Suppressor macrophage treated with lipopolysaccharide for 4 hours (primary cell): ENCODE data around the gene NOXO1.
A peak's percentile ranks its signal among the peaks of the same experiment; 100 is the strongest.

Experiments used
- DNase-seq: peaks from one replicate; pipeline ENCODE4 v3.0.0-alpha.2; 2020

Gene NOXO1

DNA sequence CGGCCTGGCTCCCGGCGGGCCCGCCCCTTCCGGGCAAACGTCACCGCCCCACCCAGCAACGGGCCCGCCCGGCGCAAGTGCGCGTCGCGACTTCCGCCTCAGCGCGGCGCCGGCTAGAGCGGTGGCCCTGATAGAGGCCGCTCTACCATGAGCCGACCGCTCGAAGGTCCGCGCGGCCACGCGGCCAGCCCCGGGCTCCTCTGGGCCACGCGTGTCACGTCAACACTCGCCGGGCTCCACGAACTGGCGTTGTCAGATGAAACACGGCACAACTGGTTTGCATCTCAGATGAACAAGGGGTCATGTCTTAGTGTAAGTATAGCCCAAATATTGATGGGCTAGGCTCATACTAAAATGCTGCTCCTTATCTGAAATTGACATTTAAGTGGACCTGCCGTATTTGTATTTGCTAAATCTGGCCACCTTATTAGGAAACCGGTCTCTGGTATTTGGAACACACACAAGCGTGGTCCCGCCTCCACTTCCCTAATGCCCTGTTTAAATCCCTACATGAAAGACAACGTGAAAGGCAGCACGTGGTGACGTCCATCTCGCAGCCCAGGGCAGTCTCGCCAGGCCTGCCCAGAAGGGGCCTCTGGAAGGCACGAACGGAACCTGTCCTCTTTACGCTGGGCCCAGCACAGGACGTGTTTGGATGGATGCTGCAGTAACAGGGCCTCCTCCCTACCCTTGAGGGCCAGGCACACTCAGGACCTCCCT lies 28.7 kb upstream of the NOXO1 start, which contains the start of gene ZNF598:
ZNF598 (minus strand) TSS at position 31 of the 720 bp plus-strand sequence.
- peak; percentile 95 for DNase-seq

DNA sequence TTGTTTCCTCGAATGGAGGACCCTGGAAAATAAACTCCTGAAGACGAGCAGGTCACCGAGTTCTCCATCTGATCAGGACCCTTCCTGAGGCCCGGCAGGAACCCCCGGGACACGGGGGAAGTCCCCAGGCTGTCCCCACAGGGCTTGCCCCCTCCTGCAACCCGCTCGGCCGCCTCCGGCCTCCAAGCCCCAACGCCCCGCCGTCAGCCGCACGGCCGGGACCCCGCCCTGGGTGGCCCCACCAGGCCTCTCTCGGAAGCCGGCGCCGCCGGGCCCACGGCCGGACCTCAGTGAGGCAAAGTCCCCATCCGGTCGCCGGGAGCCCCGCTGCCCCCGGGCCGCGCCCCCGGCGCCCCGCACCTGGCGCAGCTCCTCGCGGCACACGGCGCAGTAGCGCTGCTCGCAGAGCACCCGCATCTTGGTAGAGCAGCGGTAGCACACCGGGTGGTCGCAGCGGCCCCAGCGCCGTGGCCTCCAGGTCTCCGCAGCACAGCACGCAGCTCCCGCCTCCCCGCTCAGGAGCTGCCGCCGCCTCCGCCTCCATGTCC lies 28.0 kb upstream of the NOXO1 start:
- peak; percentile 28 for DNase-seq

DNA sequence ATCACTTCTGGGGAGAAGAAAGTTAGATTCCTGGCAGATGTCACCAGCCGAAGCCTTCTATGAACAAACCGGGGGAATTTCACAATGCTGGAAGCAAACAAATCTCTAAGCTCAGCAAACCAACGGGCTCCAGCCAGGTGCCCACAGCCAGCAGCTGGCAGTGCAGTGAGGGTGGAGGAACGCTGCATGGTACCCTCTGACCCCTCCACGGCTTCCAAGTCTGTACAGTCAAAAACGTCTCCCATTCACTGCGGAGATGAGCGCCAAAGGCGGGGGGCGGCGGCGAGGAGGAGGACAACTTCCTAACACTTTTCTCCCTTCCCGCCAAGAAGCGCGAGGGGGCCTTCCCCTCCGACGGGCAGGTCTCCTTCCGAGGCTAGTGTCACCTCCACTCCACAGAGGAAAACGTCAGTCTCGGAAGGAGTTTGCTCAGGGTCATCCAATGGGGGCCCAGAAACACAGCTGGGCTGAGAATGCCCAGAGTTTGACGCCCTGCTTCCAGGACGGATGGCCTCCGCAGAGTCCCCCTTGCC lies 27.4 kb upstream of the NOXO1 start:
- DNase-seq: peak; percentile 44

DNA sequence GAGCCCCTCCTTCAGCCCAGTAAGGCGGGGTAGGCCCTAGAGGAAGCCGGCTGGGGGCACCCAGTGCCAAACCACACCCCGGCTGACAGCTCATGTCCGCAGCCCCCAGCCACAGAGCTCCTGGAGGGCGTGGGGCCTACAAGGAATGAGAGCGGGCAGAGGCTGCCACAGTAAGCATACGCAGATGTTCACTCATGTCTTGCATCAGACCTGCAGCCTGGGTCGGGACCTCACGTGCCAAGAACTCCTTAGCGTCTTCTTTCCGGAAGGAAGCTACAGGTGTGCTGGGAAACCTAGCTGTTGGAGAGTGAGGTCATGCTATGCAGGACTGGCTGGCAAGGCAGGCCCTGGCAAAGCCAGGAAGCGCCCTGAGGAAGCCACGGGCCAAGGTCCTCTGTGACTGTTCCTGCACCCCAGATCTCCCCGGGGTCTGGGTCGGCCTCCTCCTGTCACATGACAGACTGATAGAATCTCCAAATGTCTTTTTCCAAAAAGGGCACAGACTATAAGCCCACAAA lies 26.8 kb upstream of the NOXO1 start:
- DNase-seq: no peak

DNA sequence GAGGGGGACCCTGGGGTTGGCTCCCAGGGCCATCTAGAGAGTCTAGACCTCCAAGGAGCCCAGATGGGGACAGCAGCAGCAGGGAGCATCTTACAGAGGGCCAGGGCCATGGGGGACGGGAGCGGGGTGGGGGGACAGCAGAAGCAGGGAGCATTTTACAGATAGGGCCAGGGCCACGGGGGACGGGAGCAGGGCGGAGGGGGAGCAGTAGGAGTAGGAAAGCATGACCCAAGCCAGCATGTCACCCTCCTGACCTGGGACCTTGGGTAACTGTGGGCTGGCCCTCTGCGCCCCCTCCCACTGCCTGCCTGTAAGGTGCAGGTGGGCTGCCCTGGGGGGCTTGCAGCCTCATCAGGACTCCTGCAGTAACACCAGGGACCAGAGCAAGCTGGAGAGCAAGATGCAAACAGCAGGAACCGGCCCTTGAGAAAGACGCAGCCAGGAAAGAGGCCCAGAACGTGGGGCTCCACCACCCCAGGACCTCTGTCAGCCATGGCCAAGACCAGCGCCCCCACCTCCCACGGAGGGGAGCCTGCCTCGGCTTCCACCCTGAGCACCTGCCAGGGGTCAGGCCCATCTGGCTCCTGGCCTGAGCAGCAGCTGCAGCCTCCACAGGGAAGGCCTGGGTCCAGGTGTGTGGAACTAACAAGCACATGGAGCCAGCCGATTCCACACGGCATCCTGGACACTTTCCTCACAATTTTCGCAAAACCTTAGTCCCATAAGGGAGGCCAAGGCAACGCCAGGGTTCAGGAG lies 26.0 kb upstream of the NOXO1 start:
- no peak for DNase-seq

DNA sequence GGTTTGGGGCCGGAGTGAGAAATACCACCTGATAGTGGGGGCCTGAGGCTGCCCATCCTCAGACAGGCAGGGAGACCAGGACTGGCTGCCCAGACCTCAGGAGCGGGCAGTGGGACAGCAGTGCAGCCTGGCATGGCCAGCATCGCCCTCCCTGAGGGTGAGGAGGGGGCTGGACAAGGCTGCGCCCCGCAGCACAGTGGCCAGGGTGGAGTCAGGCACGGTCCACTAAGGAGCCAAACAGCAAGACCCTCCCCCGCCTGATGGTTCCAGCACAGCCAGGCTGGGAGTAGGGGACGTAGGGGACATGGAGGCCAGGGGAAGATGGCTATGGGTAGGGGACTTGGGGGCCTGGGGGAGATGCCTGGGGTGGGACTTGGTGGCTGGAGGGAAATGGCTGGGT lies 25.0 kb upstream of the NOXO1 start:
- no peak for DNase-seq

DNA sequence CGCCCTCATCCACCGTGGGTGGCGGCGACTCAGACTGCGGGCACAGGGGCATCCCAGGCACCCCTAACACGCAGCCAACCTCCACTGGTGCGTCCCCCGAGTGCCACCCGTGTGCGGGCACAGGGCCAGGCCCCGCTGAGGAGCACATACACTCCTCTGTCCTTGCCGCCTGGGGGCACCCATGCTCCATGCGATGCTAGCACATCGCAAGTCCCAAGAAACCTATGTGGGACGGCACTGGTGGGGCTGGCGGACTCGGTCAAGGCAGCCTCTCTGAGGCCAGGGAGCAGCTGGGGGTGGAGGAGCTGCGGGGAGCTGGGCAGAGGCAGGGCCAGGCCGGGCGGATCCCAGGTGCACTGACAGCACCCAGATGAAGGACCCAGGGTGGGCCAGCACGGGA lies 24.4 kb upstream of the NOXO1 start:
- DNase-seq: peak; percentile 68

DNA sequence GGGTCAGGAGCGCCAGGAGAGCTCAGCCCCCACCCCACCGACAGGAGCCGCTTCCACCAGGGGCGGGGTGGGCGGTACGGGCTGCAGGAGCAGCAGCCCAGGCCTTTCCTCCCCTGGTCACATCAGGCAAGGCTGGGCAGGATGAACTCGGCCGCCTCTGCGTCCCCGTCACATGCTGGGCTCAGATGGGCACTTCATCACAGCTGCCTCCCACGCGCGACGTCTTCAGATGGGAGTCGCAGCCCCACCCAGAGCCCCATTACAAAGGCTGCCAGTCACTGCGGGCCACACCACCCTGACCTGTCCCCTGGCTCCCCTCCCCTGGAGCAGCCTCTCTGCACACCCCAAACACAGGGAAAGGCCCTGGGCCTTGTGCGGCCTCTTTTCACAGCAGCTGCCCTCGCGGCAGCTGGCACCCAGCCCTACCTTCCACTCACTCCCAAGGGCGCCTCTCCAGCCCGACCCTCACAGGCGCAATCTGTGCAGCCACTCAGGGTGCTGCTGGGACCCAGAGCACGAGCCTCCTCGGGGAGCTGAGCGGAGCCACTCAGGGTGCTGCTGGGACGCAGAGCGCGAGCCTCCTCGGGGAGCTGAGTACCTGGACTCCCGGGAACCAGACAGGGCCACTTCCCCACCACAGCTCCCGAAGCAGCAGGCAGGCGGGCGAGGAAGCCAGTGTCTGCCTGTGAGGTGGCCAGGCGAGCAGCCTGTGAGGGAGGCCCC lies 23.7 kb upstream of the NOXO1 start:
- DNase-seq: peak; percentile 43

DNA sequence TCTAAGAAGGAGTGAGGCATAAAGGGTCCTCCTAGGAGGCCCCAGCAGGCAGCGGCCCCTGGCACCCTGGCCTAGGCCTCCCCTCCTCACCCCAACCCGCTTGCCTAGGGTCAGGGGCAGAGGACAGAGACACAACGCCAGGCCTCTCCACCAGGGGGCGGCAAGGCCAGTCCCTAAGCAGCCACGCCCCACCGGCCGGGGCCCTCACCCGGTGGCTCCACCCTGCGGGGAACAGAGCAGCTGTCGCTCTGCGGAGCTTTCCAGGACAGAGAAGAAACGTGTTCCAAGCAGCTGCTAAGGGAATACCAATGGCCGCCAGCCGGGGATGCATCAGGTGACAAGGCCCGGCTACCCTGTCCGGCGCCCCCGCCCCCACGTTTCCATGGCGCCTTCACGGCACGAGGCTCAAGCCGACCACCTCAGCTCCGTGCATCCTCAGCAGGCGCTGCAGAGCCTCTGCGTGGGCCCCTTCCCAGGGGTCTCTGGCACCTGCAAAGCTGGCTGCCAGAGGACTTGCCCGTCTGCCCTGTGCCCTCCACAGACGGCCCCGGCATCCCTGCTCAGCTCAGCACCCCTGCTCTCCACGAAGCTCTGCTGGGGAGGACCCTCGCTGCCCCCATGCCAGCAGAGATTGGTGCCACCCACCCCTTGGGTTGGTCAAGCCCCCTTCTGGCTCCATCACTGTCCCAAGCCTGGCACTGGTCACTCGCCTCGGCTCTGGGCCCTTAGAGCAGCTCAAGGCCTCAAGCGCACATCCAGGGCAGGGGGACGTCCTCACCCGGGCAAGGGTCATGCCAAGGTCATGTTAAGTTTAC lies 22.8 kb upstream of the NOXO1 start:
- DNase-seq: peak; percentile 96

DNA sequence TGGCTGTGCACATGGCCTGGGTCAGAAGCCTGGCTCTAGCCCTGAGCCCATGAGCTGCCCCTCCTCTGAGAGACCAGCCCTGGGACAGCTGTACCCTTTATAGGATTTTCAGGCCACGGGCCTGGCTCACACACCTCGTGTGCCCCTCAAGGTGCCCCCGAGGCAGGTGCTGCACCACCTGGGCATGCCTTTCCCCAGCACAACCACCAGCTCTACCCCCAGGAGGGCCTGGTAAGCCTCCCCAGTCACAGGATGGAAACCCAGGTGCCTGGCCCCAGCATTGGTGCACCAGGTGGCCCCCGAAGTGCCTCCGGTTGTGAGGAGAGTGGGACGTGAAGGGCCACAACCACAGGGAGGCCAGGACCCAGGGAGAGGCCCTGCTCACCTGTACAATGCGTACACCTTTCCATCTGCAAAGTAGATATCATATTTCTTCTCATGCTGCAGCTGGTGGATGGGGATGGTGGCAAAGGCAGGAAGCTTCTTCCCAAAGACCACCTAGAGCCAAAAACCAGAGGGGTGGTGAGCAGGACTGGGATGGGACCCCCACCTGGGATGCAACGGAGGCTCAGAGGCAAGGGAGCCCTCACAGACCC lies 22.1 kb upstream of the NOXO1 start:
- DNase-seq: no peak

DNA sequence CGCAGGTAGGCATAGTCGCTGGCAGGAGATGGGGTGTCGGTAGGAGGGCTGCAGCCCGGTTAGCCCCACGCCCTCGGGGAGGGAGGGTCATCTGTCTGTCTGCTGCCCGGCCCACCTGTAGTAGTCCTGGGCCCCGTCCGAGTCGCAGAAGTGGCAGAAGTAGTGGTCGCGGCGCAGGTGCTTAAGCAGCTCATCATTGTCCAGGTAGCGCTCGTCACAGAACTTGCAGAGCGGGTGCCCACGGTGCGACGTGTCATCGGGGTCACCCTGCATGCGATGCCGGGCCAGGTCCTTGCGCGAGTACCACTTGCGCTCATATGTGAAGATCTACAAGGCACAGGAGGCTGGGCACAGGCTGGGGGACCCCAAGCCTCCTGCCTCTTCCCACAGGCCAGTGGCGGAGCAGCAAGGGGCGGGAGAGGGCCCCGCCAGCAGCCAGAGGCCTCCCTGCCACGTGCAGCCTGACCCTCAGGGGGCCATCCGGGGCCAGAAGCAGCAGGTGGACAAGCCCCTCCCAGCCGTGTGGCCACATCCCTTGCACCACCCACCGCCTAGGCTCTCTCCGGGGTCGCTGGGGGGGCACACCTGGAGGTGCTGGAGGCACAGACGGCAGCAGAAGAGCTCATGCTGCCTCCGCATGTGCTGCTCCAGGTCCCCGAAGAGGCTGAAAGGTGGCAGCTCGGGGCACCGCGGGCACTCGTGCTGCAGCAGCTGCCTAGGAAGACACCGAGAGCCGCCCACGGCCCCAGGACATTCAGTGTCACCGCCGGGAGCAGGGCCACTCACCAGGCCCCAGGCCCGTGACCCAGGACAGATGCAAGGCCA lies 21.3 kb upstream of the NOXO1 start:
- DNase-seq: no peak

DNA sequence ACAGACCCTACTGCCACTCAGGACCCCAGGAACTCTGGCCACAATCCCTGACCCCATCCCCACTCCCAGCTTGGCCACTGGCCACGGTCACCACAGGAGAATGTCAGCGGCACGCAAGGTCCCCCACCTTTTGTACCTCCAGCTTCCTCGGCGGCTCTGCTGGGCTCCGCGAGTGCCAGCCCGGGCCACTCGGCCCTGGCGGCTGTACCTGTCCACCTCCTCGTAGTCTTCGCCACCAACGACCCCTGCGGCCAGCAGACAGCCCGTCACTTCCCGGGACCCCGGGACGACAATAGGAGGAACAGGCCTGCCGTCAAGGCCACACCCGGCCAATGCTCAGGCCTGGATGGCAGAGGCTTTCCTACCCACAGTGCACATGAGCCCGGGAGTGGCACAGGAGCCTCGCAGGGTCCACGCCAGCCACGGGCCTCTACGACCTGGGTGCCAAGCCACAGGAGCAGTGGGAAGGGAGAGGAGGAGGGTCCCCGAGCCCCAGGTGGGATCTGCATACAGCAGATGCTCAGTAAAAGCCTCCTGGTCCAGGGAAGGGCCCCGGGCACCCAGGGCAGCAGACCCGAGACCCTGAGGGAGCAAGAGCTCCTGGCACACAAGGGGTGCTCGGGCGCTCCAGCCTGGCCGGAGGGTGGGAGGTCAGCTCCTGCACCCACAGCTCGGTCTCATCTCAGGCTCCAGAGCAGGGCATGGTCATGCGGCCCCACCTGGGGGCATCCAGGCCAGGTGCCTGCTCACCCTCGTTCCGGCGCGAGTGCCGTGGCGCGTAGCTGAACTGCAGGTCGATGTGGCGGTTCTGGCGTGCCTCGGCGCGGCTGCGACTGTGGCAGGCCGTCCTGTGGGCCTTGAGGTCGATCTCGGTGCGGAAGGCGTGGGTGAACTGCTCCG lies 20.4 kb upstream of the NOXO1 start:
- no peak for DNase-seq

DNA sequence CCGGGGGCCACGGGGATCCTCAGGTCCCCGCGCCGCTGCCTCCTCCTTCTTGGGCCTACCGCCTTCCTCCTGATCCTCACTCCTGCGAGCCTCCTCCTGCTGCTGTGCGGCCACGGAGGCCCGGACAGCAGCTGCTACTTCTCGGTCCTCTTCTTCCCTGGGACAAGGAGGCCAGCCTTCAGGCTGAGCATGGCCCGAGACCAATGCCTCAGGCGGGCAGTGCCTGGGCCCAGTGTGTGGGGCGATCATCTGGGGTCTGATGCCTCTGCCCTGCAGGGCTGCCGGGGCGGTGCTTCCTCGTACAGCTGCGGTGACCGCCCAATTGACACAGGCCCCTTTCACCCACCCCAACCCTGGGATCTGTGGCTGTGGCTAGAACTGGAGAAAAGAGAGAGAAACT lies 19.8 kb upstream of the NOXO1 start:
- no peak for DNase-seq

DNA sequence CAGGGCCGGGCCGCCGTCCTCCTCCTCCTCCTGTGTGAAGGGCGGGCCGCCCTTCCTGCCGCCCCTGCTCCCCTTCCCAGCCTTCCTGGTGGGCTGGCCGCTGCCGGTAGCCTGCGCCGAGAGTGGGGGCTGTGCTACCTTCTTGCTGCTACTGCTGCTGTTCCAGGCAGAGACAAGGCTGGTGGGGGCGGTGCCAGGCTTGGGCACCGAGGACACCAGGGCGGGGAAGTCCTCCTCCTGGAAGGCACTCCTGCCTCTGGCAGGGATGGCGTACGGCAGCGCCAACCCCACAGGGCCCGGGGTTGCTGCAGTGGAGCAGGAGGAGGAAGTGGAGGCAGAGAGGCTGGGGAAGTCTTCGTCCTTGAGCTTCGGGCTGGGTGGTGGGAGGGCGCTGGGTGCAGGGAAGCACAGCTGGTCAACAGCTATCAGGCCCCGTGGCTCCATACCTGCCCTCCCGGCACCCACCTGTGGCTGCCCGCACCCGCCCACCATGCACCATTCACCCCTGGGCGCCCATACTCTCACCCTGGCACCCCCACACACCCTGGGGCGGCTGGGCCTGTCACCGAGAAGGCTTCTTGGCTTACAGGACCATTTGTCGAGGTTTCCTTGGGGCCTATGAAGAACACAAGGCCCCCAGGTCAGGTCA lies 18.7 kb upstream of the NOXO1 start:
- DNase-seq: no peak

DNA sequence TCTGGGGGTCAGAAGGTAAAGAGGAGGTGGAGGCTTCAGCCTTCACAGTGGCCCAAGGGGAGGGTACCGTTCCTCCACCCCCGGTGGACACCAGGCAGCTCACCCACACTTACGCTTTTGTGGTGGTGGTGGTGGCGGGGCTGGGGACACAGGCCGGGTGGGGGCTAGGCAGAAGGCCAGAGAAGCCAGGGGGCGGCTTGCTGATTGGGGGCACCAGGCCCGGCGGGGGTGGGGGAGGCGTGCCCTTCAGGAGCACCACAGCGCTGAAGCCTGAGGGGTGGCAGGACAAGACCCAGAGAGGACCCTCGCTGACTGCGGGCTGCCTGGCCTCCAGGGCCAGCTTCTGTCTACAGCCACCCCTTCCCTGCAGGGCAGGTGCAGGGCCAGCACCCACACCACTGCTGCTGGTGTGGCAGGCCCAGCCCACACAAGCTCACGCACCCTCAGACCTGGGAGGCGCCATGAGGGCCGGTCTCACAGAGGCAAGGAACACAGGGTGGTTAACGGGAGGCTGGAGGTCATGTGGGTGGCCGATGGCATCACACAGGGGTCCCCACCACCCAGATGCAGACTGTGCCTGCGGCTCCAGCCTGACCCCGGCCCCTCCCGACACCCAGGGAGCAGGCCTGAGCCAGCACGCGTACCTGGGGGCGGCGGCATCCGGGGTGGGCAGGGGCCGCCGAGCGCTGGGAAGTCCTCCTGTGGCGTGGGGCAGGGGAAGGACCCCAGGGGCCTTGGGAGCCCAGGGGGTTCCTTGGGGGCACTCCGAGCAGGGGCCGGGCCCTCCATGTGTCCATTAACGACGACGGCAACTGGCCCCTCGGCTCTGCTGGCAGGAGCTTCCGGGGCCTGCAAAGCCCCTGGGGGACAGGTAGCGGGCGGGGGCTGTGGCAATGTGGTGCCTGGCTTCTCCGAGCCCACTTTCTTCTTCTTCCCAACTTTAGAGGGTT lies 17.9 kb upstream of the NOXO1 start:
- no peak for DNase-seq

DNA sequence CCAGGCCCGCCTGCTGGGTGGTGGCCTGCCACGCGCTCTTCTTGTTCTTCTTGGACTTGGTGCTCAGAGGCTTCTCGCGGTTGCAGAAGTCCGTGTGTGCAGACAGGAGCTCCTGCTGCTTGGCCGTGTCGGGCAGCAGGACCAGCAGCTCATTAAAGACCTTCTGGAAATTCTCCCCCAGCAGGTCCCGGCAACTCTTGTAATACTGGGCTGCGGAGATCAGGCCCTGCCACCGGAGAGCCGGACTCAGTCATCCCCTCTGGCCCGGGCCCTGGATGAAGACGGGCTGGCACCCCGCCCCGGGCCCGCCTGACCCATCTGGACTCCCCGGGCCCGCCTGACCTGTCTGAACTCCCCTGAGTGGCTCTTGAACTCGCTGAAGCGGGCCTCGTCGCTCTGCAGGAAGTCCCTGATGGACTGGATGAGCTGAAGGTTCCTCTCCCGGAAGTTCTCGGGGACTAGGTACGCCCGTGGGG lies 17.1 kb upstream of the NOXO1 start:
- no peak for DNase-seq

DNA sequence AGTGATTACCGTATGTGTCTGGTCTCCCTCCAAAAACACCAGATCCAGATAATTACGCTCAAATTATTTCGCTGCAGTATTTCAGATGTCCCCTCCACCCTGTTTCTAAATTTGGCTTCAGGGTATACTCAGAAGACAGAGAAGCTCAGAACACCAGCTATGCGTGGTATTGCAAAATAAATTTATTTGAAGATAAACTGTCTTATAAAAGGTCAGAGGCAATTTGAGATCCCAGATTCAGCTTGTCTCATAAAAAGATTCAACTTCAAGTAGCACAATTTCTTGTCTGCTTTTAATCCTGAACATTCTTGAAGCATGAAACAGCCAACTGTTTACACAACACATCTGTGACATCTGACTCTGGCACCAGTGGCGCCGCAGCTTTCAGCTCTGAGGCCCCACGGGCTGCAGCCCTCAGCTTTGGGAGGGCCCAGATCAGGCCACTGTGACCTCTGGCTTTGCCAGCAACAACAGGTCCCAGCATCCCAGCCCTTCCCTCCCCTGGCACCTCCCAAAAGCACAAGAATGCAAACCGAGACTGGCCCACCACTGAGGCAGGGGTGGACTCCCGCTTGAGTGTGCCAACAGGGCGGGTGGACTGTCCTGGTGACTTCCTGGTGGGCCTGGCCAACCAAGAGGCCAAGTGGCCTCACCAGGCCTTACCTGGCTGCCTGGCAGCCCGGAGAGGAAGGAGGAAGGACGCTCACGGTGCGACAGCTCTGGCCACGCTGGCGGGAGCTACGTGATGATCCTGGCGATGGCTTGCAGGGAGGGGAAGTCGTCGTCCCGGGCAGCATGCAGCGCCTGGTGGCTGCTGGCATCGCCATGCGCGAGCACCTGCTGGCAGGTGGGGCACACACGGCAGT lies 16.5 kb upstream of the NOXO1 start:
- no peak for DNase-seq
